PC-3 (cell line): ENCODE data around the gene TRRAP. TPM values are rescaled to one million over a fixed set of nuclear protein-coding genes. Genes with fewer than 3 reads are reported as not detected.
A peak's percentile ranks its signal among the peaks of the same experiment; 100 is the strongest.

Experiments
- ATAC-seq: fragments of 200-7000 bp; cut with Tn5 transposase; 2 replicates; pipeline ENCODE4 v1.9.1; 2020; ENCODE audit warnings: mild to moderate bottlenecking, moderate library complexity
- BruUV-seq: library from RNA; stranded (reverse); fragments of 400-500 nt; replicated peaks from 2 replicates; lab custom pipeline; 2021; lab: Mats Ljungman, UMichigan
- CTCF ChIA-PET: fragments of 300-600 bp; sonication (Branson Sonifier 250); formaldehyde crosslinking; loops from one replicate; lab custom pipeline; 2022; ENCODE audit warnings: antibody characterized with exemption; lab: Charles Lee
- POLR2A ChIA-PET: fragments of 300-600 bp; sonication (Branson Sonifier 250); formaldehyde crosslinking; loops from one replicate; lab custom pipeline; 2022; ENCODE audit warnings: antibody characterized with exemption; ENCODE audit not compliant: unreplicated experiment; lab: Charles Lee
- DNase-seq: peaks from one replicate; pipeline ENCODE4 v3.0.0-alpha.2; 2015
- H2AFZ ChIP-seq: fragments of 300-600 bp; sonication (generic); 2 replicates; pipeline ENCODE4 v1.6.0; 2016; ENCODE audit warnings: antibody characterized with exemption, low read length
- H3F3A ChIP-seq: fragments of 300-600 bp; sonication (generic); one replicate; pipeline ENCODE4 v1.6.0; 2017; ENCODE audit warnings: antibody characterized with exemption, low read length, control low read depth, mild to moderate bottlenecking; ENCODE audit not compliant: unreplicated experiment
- H3K27ac ChIP-seq: fragments of 300-600 bp; sonication (generic); 2 replicates; pipeline ENCODE4 v1.5.1; 2016; ENCODE audit warnings: mild to moderate bottlenecking, low read length
- H3K27me3 ChIP-seq: fragments of 300-600 bp; sonication (generic); 2 replicates; pipeline ENCODE4 v1.6.1; 2016; ENCODE audit warnings: low read length, mixed read lengths
- H3K36me3 ChIP-seq: fragments of 300-600 bp; sonication (generic); 2 replicates; pipeline ENCODE4 v1.6.1; 2016; ENCODE audit warnings: low read depth, mixed run types, low read length, mixed read lengths
- H3K4me1 ChIP-seq: fragments of 300-600 bp; sonication (generic); 2 replicates; pipeline ENCODE4 v1.5.1; 2016; ENCODE audit warnings: low read length; ENCODE audit not compliant: insufficient read depth
- H3K4me2 ChIP-seq: fragments of 300-600 bp; sonication (generic); 2 replicates; pipeline ENCODE4 v1.6.0; 2016; ENCODE audit warnings: low read length
- H3K4me3 ChIP-seq: fragments of 300-600 bp; sonication (generic); 2 replicates; pipeline ENCODE4 v1.5.1; 2016; ENCODE audit warnings: mild to moderate bottlenecking, low read length, mixed read lengths
- H3K79me2 ChIP-seq: fragments of 300-600 bp; sonication (generic); 2 replicates; pipeline ENCODE4 v1.6.1; 2017; ENCODE audit warnings: low read length, mixed read lengths
- H3K9ac ChIP-seq: fragments of 300-600 bp; sonication (generic); 2 replicates; pipeline ENCODE4 v1.6.0; 2016; ENCODE audit warnings: mild to moderate bottlenecking, low read length
- H3K9me2 ChIP-seq: fragments of 300-600 bp; sonication (generic); replicated peaks from 2 replicates; pipeline ENCODE4 v1.6.1; 2016; ENCODE audit warnings: mixed run types, low read length, mixed read lengths
- H3K9me3 ChIP-seq: fragments of 300-600 bp; sonication (generic); 2 replicates; pipeline ENCODE4 v1.6.1; 2016; ENCODE audit warnings: low read length, mixed read lengths
- H4K20me1 ChIP-seq: fragments of 300-600 bp; sonication (generic); 2 replicates; pipeline ENCODE4 v1.6.1; 2016; ENCODE audit warnings: low read length, mixed read lengths
- CTCF ChIP-seq: fragments of 300-600 bp; sonication (generic); conservative IDR thresholded peaks from 2 replicates; pipeline ENCODE4 v1.5.1; 2017; ENCODE audit warnings: antibody characterized with exemption, low read depth, mild to moderate bottlenecking, low read length
- EZH2 ChIP-seq: fragments of 300-600 bp; sonication (generic); IDR thresholded peaks from one replicate; pipeline ENCODE4 v1.6.1; 2017; ENCODE audit warnings: antibody characterized with exemption, mild to moderate bottlenecking, low read length; ENCODE audit not compliant: unreplicated experiment
- EZH2phosphoT487 ChIP-seq: fragments of 300-600 bp; sonication (generic); IDR thresholded peaks from 2 replicates; pipeline ENCODE4 v1.6.1; 2018; ENCODE audit warnings: mild to moderate bottlenecking, antibody characterized with exemption, low read length, borderline replicate concordance
- intact Hi-C: fragments of 100-400 bp; cut with micrococcal nuclease; formaldehyde crosslinking; loops from 2 replicates; pipeline ENCODE4 v1.9.0; 2023
- total RNA-seq: library from RNA; depleted of rRNA; stranded (reverse); fragments of >200 nt; gene quantifications from 2 replicates; pipeline ENCODE4 v1.2.3, GENCODE V29; 2014

Gene TRRAP
- total RNA-seq, 1 experiment from 2014 or later: 17.7 TPM

- H3K4me2 ChIP-seq: no peak within 1 kb of the TSS
- no peak for TF ChIP-seq EZH2
- TF ChIP-seq EZH2phosphoT487: no peak
- TF ChIP-seq CTCF: no peak
These were observed 8.7 kb upstream of the TRRAP start, which contains the start of gene TMEM130 for GRCh38 chr7:98869597-98870120. TSS of gene TMEM130 (minus strand) at chr7:98870014. CDS start at chr7:98869861, 153 bp downstream.

GRCh38 chr7:98870121-98870651 is 8.1 kb upstream of the TRRAP start:
- H3K79me2 ChIP-seq: no peaks in the 10 kb centered on the region
- H3K9me3 ChIP-seq: no peaks in the 10 kb centered on the region
- H3K27me3 ChIP-seq: no peaks in the 10 kb centered on the region
- DNase-seq (peak; percentile 27), ATAC-seq (peak; percentile 61; the same call in 1 of the 2 replicates)
- no peak for TF ChIP-seq EZH2
- no peak for TF ChIP-seq CTCF
- no peak for TF ChIP-seq EZH2phosphoT487
- no peaks in the 10 kb centered on the region; the same call in 1 of the 2 replicates for H3K4me1 ChIP-seq
- H3K27ac ChIP-seq: no peak overlapping the region
- no TSS peak for BruUV-seq
- POLR2A ChIA-PET: no interaction called here
- intact Hi-C loops: no loop called here
- H3K4me2 ChIP-seq: no peak overlapping the region
- no peak overlapping the region for H3K9ac ChIP-seq
- no peaks in the 10 kb centered on the region for H3K36me3 ChIP-seq
- H3F3A ChIP-seq: no peaks in the 10 kb centered on the region
- CTCF ChIA-PET: no interaction called here
- H3K4me3 ChIP-seq: no peak overlapping the region
- H4K20me1 ChIP-seq: no peaks in the 10 kb centered on the region
- H3K9me2 ChIP-seq: no peaks in the 10 kb centered on the region
- H2AFZ ChIP-seq: no peak overlapping the region

More at GRCh38 chr7:98869597-98870120, 8.7 kb upstream of the TRRAP start, which contains the start of gene TMEM130:
- Histone ChIP-seq H3K4me3 (no peak within 1 kb of the TSS), H3K27ac (no peak within 1 kb of the TSS), H3K9ac (no peak within 1 kb of the TSS), H3K36me3 (no peaks in the 10 kb centered on the region), H3F3A (no peaks in the 10 kb centered on the region), H2AFZ (no peak within 1 kb of the TSS), H4K20me1 (no peaks in the 10 kb centered on the region), H3K79me2 (no peaks in the 10 kb centered on the region), H3K27me3 (no peaks in the 10 kb centered on the region), H3K9me2 (no peaks in the 10 kb centered on the region), H3K4me1 (no peaks in the 10 kb centered on the region; the same call in 1 of the 2 replicates), H3K9me3 (no peaks in the 10 kb centered on the region)
- ChIA-PET POLR2A (no interaction called here), CTCF (no interaction called here)
- no peak for ATAC-seq
- no TSS peak for BruUV-seq
- DNase-seq: no peak
- intact Hi-C loops: no loop called here

DNA sequence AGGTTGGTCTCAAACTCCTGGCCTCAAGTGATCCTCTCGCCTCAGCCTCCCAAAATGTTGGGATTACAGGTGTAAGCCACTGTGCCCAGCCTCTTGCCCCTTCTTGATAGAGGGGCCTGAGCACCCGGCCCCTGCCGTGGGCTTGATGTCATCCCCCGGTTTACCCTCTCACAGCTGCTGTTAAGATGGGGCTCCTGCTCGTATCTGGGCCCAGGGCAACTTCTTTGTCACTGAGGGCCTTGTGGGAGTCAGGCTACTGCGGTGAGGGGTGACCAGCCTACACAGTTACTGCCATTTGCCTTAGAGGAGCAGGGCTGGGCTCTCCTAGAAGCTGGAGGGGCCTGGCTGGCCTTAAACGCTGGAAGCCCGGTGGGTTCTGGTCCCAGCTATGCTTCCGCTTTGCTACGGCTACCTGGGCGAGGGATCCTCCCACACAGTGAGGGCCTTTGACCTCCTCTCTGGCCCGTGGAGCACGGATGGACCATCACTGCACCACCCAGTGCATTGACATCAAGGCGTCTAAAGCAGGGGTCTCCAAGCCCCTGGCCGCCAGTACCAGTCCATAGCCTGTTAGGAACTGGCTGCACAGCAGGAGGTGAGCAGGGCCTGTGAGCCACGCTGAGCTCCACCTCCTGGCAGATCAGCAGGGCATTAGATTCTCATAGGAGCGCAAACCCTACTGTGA is 7.4 kb upstream of the TRRAP start:
- Histone ChIP-seq H3K9me3 (no peaks in the 10 kb centered on the region), H3K4me3 (no peak overlapping the region), H4K20me1 (no peaks in the 10 kb centered on the region), H3K36me3 (no peaks in the 10 kb centered on the region), H2AFZ (no peak overlapping the region), H3K27me3 (no peaks in the 10 kb centered on the region), H3K79me2 (no peaks in the 10 kb centered on the region), H3F3A (no peaks in the 10 kb centered on the region), H3K4me1 (no peaks in the 10 kb centered on the region), H3K9ac (no peak overlapping the region), H3K4me2 (no peak overlapping the region), H3K27ac (no peak overlapping the region), H3K9me2 (no peaks in the 10 kb centered on the region)
- intact Hi-C loops: no loop called here
- POLR2A ChIA-PET: no interaction called here
- BruUV-seq: no TSS peak
- ATAC-seq (no peak), DNase-seq (no peak)
- no peak for TF ChIP-seq CTCF
- TF ChIP-seq EZH2: no peak
- no peak for TF ChIP-seq EZH2phosphoT487
- CTCF ChIA-PET: no interaction called here
